Skeletal muscle cell (primary cell): ENCODE data around the gene HLA-DRB5.
"Not testable (repeated sequence)": the region's sequence is repeated elsewhere in the genome, so short reads cannot be mapped to it uniquely, and the experiment has no call there.

Experiments
- DNase-seq: peaks from one replicate; pipeline ENCODE4 v3.0.0-alpha.2; 2010; ENCODE audit warnings: low read depth
- H3K4me3 ChIP-seq: 2 replicates; pipeline ENCODE4 v1.5.1; 2011; ENCODE audit warnings: low read depth, mild to moderate bottlenecking, control low read depth, low read length, moderate library complexity

Gene HLA-DRB5

GRCh38 chr6:32519118-32519909 lies 10.8 kb downstream of the HLA-DRB5 start:
- no peak overlapping the region for H3K4me3 ChIP-seq
- DNase-seq, result no peak

GRCh38 chr6:32517654-32518445 lies 12.2 kb downstream of the HLA-DRB5 start:
- no peak for DNase-seq

GRCh38 chr6:32501016-32501415 lies 29.1 kb downstream of the HLA-DRB5 start:
- DNase-seq, result no peak
- H3K4me3 ChIP-seq, result no peak overlapping the region

More at GRCh38 chr6:32517654-32518445, 12.2 kb downstream of the HLA-DRB5 start:
- H3K4me3 ChIP-seq, result no peak overlapping the region

GRCh38 chr6:32492351-32492750 lies 37.7 kb downstream of the HLA-DRB5 start:
- DNase-seq, result no peak
- no peak overlapping the region for H3K4me3 ChIP-seq

- DNase-seq, result no peak
- H3K4me3 ChIP-seq, result no peak overlapping the region
These were observed 38.4 kb downstream of the HLA-DRB5 start for GRCh38 chr6:32491700-32492099.

GRCh38 chr6:32488083-32488482 lies 42.0 kb downstream of the HLA-DRB5 start:
- no peak for DNase-seq
- H3K4me3 ChIP-seq, result no peak overlapping the region

- no peak for DNase-seq
- H3K4me3 ChIP-seq, result no peak overlapping the region
These were observed 45.5 kb downstream of the HLA-DRB5 start for GRCh38 chr6:32484614-32484998.

GRCh38 chr6:32483968-32484613 lies 46.0 kb downstream of the HLA-DRB5 start:
- no peak overlapping the region for H3K4me3 ChIP-seq
- DNase-seq, result no peak

GRCh38 chr6:32475392-32476206 lies 54.5 kb downstream of the HLA-DRB5 start:
- no peak overlapping the region for H3K4me3 ChIP-seq
- DNase-seq, result no peak

GRCh38 chr6:32473376-32474348 lies 56.4 kb downstream of the HLA-DRB5 start:
- not testable (repeated sequence) for DNase-seq, H3K4me3 ChIP-seq

- no peak for DNase-seq
- no peak overlapping the region for H3K4me3 ChIP-seq
These were observed 57.2 kb downstream of the HLA-DRB5 start for GRCh38 chr6:32472781-32473375.

- H3K4me3 ChIP-seq, DNase-seq: not testable (repeated sequence)
These were observed 62.2 kb downstream of the HLA-DRB5 start for GRCh38 chr6:32467743-32468503.
